EH (cell line): ENCODE measurements around the gene EIF3F.

Source experiments
- DNase-seq: peaks from one replicate; pipeline ENCODE4 v3.0.0-alpha.2; 2015; ENCODE audit warnings: low read depth

EIF3F gene

GRCh38 chr11:7994581-7995278 is 7.6 kb downstream of the EIF3F start:
- no peak for DNase-seq

GRCh38 chr11:7999795-8000194 is 12.7 kb downstream of the EIF3F start:
- DNase-seq = no peak

- no peak for DNase-seq
Measured at GRCh38 chr11:8000390-8000789, 13.3 kb downstream of the EIF3F start.

- no peak for DNase-seq
Measured at GRCh38 chr11:8002676-8003075, 15.5 kb downstream of the EIF3F start.

GRCh38 chr11:8003187-8003586 is 16.1 kb downstream of the EIF3F start:
- DNase-seq = no peak

- no peak for DNase-seq
Measured at GRCh38 chr11:8004008-8004407, 16.9 kb downstream of the EIF3F start.

GRCh38 chr11:8005556-8005955 is 18.4 kb downstream of the EIF3F start:
- DNase-seq = no peak

- peak; percentile 81 for DNase-seq
Measured at GRCh38 chr11:8006349-8006977, 19.3 kb downstream of the EIF3F start.

- no peak for DNase-seq
Measured at GRCh38 chr11:8008212-8008611, 21.1 kb downstream of the EIF3F start.

- DNase-seq = no peak
Measured at GRCh38 chr11:8009856-8010255, 22.7 kb downstream of the EIF3F start.

GRCh38 chr11:8011371-8011770 is 24.2 kb downstream of the EIF3F start:
- no peak for DNase-seq

GRCh38 chr11:8011981-8012444 is 24.9 kb downstream of the EIF3F start:
- peak; percentile 98 for DNase-seq

- no peak for DNase-seq
Measured at GRCh38 chr11:8013833-8014232, 26.7 kb downstream of the EIF3F start.

GRCh38 chr11:8015753-8016239 is 28.7 kb downstream of the EIF3F start:
- DNase-seq = peak; percentile 85

GRCh38 chr11:8016440-8016839 is 29.3 kb downstream of the EIF3F start:
- no peak for DNase-seq

- no peak for DNase-seq
Measured at GRCh38 chr11:8017071-8017470, 29.9 kb downstream of the EIF3F start.

GRCh38 chr11:8017894-8018483 is 30.9 kb downstream of the EIF3F start:
- no peak for DNase-seq

GRCh38 chr11:8018484-8019313 is 31.6 kb downstream of the EIF3F start:
- peak; percentile 83 for DNase-seq

- peak; percentile 44 for DNase-seq
Measured at GRCh38 chr11:8019314-8020243, 32.4 kb downstream of the EIF3F start.

GRCh38 chr11:8020244-8020597 is 33.1 kb downstream of the EIF3F start:
- peak; percentile 9 for DNase-seq

GRCh38 chr11:8021920-8022319 is 34.8 kb downstream of the EIF3F start:
- DNase-seq = no peak
